ENCODE measurements around the gene CCDC146. TPM values are rescaled to one million over a fixed set of nuclear protein-coding genes. Genes with fewer than 3 reads are reported as not detected.

The CCDC146 gene
- total and polyA plus RNA-seq, 2 of the 13 experiments (the other 11 are each of a cell fraction or from before 2014, with no cell fraction given), result 2.4 to 4.1 TPM

DNA sequence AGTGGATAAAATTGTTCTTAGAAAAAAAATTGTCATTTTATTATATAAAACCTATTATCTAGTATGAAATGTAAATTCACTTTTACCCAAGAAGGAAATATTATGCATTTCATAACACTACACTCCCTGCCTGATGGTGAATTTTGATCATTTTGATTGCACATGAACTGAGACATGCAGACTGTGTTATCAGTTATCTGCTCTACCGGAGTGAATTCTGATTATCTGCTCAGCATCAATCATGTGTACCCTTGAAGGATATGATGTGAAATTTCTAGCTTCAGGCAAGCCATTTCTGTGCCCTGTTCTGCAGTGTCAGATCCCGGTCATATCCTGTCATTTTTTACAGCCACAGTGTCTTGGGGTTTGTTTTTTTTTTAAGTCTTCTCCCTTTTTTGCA lies 162.2 kb downstream of the CCDC146 start:
- ChIA-PET POLR2A (no interaction called here), CTCF (ENCODE audit: low intra/inter-chr PET ratio, low total read pairs) (no interaction called here)
- Histone ChIP-seq H3K4me2 (ENCODE audit: low read depth, low read length) (no peak overlapping the region), H3K36me3 (replicated peaks in 1 of 2; ENCODE audit: control insufficient read depth in 1 of 2, insufficient read depth in 2 of 2, low read length in 2 of 2) (no peaks in the 10 kb centered on the region), H2AFZ (ENCODE audit: low read length) (no peak overlapping the region), H3K4me3 (replicated peaks in 1 of 3; ENCODE audit: insufficient read depth in 1 of 3, low read depth in 2 of 3, low read length in 3 of 3) (no peak overlapping the region), H3K9ac (ENCODE audit: insufficient read depth, low read depth, low read length) (no peak overlapping the region), H4K20me1 (ENCODE audit: insufficient read depth, low read length) (no peaks in the 10 kb centered on the region), H3K79me2 (ENCODE audit: insufficient read depth, low read length) (no peaks in the 10 kb centered on the region), H3K27me3 (ENCODE audit: control insufficient read depth in 1 of 2, insufficient read depth in 2 of 2, low read length in 2 of 2) (no peaks in the 10 kb centered on the region), H3K4me1 (ENCODE audit: insufficient read depth, low read length) (no peaks in the 10 kb centered on the region), H3K27ac (ENCODE audit: extremely low read length, insufficient read depth, low read length) (no peak overlapping the region), H3K9me3 (ENCODE audit: low read length) (no peaks in the 10 kb centered on the region)
- TF ChIP-seq, protein P1, sequence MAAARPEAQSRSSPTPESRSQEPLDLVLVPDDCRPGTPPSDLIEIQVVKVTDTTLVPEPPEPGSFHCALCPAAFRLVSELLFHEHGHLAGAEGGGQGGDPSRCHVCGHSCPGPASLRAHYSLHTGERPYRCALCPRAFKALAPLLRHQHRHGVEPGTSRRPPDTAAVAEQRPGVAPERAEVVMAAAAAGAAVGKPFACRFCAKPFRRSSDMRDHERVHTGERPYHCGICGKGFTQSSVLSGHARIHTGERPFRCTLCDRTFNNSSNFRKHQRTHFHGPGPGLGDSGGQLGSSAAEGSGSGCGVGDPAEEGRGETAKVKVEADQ (CRISPR knock-in tag; IDR thresholded peaks at IDR 0.05; ENCODE audit: borderline replicate concordance), result no peak
- no peak for TF ChIP-seq ZNF432 (CRISPR knock-in tag; IDR thresholded peaks at IDR 0.05; ENCODE audit: borderline replicate concordance)
- no peak for TF ChIP-seq ERF (CRISPR knock-in tag; IDR thresholded peaks at IDR 0.05)
- TF ChIP-seq ZFP36 (IDR thresholded peaks at IDR 0.05; ENCODE audit: borderline replicate concordance, low read depth, low read length, partially characterized antibody), result no peak
- no peak for TF ChIP-seq ZNF225 (CRISPR knock-in tag; IDR thresholded peaks at IDR 0.05)
- no peak for TF ChIP-seq ZC3H13 (CRISPR knock-in tag; IDR thresholded peaks at IDR 0.05)
- TF ChIP-seq, protein P2, sequence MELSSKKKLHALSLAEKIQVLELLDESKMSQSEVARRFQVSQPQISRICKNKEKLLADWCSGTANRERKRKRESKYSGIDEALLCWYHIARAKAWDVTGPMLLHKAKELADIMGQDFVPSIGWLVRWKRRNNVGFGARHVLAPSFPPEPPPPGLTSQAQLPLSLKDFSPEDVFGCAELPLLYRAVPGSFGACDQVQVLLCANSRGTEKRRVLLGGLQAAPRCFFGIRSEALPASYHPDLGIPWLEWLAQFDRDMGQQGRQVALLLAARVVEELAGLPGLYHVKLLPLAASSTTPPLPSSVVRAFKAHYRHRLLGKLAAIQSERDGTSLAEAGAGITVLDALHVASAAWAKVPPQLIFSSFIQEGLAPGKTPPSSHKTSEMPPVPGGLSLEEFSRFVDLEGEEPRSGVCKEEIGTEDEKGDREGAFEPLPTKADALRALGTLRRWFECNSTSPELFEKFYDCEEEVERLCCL (CRISPR knock-in tag; IDR thresholded peaks at IDR 0.05; ENCODE audit: borderline replicate concordance), result no peak
- TF ChIP-seq, protein P3, sequence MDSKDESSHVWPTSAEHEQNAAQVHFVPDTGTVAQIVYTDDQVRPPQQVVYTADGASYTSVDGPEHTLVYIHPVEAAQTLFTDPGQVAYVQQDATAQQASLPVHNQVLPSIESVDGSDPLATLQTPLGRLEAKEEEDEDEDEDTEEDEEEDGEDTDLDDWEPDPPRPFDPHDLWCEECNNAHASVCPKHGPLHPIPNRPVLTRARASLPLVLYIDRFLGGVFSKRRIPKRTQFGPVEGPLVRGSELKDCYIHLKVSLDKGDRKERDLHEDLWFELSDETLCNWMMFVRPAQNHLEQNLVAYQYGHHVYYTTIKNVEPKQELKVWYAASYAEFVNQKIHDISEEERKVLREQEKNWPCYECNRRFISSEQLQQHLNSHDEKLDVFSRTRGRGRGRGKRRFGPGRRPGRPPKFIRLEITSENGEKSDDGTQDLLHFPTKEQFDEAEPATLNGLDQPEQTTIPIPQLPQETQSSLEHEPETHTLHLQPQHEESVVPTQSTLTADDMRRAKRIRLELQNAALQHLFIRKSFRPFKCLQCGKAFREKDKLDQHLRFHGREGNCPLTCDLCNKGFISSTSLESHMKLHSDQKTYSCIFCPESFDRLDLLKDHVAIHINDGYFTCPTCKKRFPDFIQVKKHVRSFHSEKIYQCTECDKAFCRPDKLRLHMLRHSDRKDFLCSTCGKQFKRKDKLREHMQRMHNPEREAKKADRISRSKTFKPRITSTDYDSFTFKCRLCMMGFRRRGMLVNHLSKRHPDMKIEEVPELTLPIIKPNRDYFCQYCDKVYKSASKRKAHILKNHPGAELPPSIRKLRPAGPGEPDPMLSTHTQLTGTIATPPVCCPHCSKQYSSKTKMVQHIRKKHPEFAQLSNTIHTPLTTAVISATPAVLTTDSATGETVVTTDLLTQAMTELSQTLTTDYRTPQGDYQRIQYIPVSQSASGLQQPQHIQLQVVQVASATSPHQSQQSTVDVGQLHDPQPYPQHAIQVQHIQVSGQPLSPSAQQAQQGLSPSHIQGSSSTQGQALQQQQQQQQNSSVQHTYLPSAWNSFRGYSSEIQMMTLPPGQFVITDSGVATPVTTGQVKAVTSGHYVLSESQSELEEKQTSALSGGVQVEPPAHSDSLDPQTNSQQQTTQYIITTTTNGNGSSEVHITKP (CRISPR knock-in tag; IDR thresholded peaks at IDR 0.05; ENCODE audit: low read depth), result no peak
- TF ChIP-seq ZNF235 (CRISPR knock-in tag; IDR thresholded peaks at IDR 0.05; ENCODE audit: borderline replicate concordance), result no peak
- TF ChIP-seq ZNF878 (CRISPR knock-in tag; IDR thresholded peaks at IDR 0.05), result no peak
- TF ChIP-seq ZNF446 (CRISPR knock-in tag; IDR thresholded peaks at IDR 0.05), result no peak
- TF ChIP-seq ZNF660 (CRISPR knock-in tag; IDR thresholded peaks at IDR 0.05; ENCODE audit: borderline replicate concordance, low read depth), result no peak
- BruUV-seq (replicated peaks), result no TSS peak
- in situ Hi-C loops (cut with HindIII; ENCODE audit: extremely low pct_ligation_motif_present, low pct_unique_long_range_greater_than_20kb) (no loop called here), intact Hi-C loops (cut with micrococcal nuclease; ENCODE audit: unreplicated experiment) (no loop called here)
- DNase-seq (ENCODE audit: low spot score) (no peak), FAIRE-seq (no peak), ATAC-seq (no peak)
- 93% methylated on average over 2 of the region's 2 CpGs for WGBS (ENCODE audit: low lambda C conversion rate)
